ENCODE measurements around the gene CTDP1. TPM values are rescaled to one million over a fixed set of nuclear protein-coding genes. Genes with fewer than 3 reads are reported as not detected.

The CTDP1 gene
- total and polyA plus RNA-seq, 9 of the 15 experiments (the other 6 are each of a cell fraction or from before 2014, with no cell fraction given) = 0.07 to 19.2 (median 4.0) TPM

DNA sequence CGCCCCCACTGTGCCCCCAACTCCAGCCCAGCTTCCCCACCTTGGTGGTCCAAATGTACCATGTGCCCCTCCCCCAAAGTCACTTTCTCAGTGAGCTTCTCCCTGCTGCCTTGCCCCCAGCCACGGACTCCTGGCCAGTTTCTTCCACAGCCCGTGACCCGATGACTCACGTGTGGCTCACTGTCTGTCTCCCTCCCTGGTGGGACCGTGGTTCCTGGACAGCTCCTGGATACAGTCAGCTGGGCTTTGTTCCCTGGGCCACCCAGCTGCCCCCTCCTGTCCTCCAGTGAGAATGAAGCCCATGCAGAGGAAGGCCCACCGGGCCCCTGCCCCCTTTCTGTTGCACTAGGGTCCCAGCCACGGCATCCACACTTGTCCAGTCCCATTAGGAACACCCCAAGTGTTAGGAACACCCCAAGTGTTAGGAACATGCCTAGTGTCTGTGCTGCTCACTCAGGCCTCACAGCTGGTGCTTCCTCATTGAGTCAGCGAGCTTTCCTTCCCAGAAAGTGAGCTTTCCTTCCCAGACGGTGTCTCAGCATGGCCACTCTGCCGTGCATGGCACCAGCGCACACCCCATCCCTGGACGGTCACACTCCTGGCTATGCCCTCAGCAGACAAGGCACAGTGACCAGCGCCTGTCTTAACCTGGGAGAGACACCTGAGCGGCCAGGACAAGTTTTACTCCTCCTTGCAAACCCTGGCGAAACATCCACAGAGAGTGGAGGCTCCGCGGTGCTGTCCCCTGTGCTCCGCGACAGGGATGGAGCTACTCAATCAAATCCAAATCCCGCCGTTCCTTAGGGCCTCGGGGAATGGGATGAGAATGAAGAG lies 44.8 kb upstream of the CTDP1 start:
- in situ Hi-C loops (cut with MboI) = no loop called here
- CTCF ChIA-PET (ENCODE audit: low intra/inter-chr PET ratio) = no interaction called here
- ATAC-seq = no peak
- TF ChIP-seq XRCC4 (IDR thresholded peaks at IDR 0.05; ENCODE audit: extremely low read depth, insufficient read depth, insufficient read length) = no peak
- TF ChIP-seq RBM39 (optimal IDR thresholded peaks at IDR 0.05; ENCODE audit: low read depth, low read length) = no peak
- no peak for TF ChIP-seq ASH1L (IDR thresholded peaks at IDR 0.05; ENCODE audit: borderline replicate concordance, low read depth, partially characterized antibody)
- TF ChIP-seq HDAC2 (IDR thresholded peaks at IDR 0.05) = no peak
- TF ChIP-seq, protein P1, sequence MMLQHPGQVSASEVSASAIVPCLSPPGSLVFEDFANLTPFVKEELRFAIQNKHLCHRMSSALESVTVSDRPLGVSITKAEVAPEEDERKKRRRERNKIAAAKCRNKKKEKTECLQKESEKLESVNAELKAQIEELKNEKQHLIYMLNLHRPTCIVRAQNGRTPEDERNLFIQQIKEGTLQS (IDR thresholded peaks at IDR 0.05) = no peak
- TF ChIP-seq, protein P1 (CRISPR knock-in tag; conservative IDR thresholded peaks at IDR 0.05) = no peak
- no peak for TF ChIP-seq KDM1A (IDR thresholded peaks at IDR 0.05)
- TF ChIP-seq ZNF583 (CRISPR knock-in tag; IDR thresholded peaks at IDR 0.05) = no peak
- TF ChIP-seq, protein P2, sequence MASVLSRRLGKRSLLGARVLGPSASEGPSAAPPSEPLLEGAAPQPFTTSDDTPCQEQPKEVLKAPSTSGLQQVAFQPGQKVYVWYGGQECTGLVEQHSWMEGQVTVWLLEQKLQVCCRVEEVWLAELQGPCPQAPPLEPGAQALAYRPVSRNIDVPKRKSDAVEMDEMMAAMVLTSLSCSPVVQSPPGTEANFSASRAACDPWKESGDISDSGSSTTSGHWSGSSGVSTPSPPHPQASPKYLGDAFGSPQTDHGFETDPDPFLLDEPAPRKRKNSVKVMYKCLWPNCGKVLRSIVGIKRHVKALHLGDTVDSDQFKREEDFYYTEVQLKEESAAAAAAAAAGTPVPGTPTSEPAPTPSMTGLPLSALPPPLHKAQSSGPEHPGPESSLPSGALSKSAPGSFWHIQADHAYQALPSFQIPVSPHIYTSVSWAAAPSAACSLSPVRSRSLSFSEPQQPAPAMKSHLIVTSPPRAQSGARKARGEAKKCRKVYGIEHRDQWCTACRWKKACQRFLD (CRISPR knock-in tag; IDR thresholded peaks at IDR 0.05) = no peak
- TF ChIP-seq RAD51 (IDR thresholded peaks at IDR 0.05; ENCODE audit: borderline replicate concordance, low read depth) = no peak
- TF ChIP-seq GTF2A2 (tag; IDR thresholded peaks at IDR 0.05) = no peak
- TF ChIP-seq, protein P3, sequence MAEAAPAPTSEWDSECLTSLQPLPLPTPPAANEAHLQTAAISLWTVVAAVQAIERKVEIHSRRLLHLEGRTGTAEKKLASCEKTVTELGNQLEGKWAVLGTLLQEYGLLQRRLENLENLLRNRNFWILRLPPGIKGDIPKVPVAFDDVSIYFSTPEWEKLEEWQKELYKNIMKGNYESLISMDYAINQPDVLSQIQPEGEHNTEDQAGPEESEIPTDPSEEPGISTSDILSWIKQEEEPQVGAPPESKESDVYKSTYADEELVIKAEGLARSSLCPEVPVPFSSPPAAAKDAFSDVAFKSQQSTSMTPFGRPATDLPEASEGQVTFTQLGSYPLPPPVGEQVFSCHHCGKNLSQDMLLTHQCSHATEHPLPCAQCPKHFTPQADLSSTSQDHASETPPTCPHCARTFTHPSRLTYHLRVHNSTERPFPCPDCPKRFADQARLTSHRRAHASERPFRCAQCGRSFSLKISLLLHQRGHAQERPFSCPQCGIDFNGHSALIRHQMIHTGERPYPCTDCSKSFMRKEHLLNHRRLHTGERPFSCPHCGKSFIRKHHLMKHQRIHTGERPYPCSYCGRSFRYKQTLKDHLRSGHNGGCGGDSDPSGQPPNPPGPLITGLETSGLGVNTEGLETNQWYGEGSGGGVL (CRISPR knock-in tag; IDR thresholded peaks at IDR 0.05) = no peak

More for the DNA sequence above, 44.8 kb upstream of the CTDP1 start:
- no peak for FAIRE-seq
- Histone ChIP-seq H2AFZ (ENCODE audit: low read depth, low read length) (no peak overlapping the region), H3K79me2 (ENCODE audit: control insufficient read depth, insufficient read depth, low read length) (no peaks in the 10 kb centered on the region), H3K4me3 (no peak overlapping the region), H3K9me1 (ENCODE audit: control insufficient read depth, insufficient read depth, low read length) (no peaks in the 10 kb centered on the region), H3K27ac (ENCODE audit: extremely low read depth, low read depth, low read length) (no peak overlapping the region), H3K4me2 (ENCODE audit: insufficient read depth, low read length) (no peak overlapping the region; the same call in 1 of the 2 replicates), H3K9ac (ENCODE audit: insufficient read depth in 1 of 2, low read depth in 2 of 2, low read length in 2 of 2) (no peak overlapping the region), H3K36me3 (ENCODE audit: control insufficient read depth, insufficient read depth, low read length) (no peaks in the 10 kb centered on the region), H4K20me1 (replicated peaks; ENCODE audit: control insufficient read depth, insufficient read depth, low read length) (no peaks in the 10 kb centered on the region), H3K4me1 (replicated peaks in 1 of 2; ENCODE audit: control insufficient read depth in 2 of 2, insufficient read depth in 2 of 2, low read length in 2 of 2) (peaks cover 0 to 14% of the 10 kb centered on the region in 2 experiments; a peak in 1 of 5 replicates), H3K27me3 (ENCODE audit: control insufficient read depth in 2 of 2, insufficient read depth in 2 of 2, low read length in 2 of 2) (peaks cover 0 to 15% of the 10 kb centered on the region in 2 experiments; a peak in 2 of 5 replicates), H3K9me3 (replicated peaks; ENCODE audit: control insufficient read depth, insufficient read depth, low read depth, low read length) (no peaks in the 10 kb centered on the region; the same call in 1 of the 2 replicates)
- no TSS peak for BruUV-seq (replicated peaks)
- no peak for DNase-seq (ENCODE audit: extremely low read depth in 1 of 4, low spot score in 3 of 4)
- intact Hi-C loops (cut with micrococcal nuclease) = no loop called here
- 4% methylated on average over 10 of the region's 23 CpGs for WGBS (ENCODE audit: insufficient coverage, low coverage, missing lambda C conversion rate)
- POLR2A ChIA-PET = interaction anchor here (0.6 kb wide), 1 partner anchor 612 kb away, joined by 3 read pairs; the partner anchor contains the start of gene PARD6G
